Non-pigmented ciliary epithelial cell (primary cell): ENCODE data around the gene LYRM2.

ENCODE experiments used
- DNase-seq: peaks from one replicate; pipeline ENCODE4 v3.0.0-alpha.2; 2010; ENCODE audit warnings: low read depth

LYRM2 gene, protein sequence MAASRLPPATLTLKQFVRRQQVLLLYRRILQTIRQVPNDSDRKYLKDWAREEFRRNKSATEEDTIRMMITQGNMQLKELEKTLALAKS

GRCh38 chr6:89638320-89639195 lies at the start of gene LYRM2:
TSS of gene LYRM2 (minus strand) at chr6:89638747. CDS start at chr6:89638716, 31 bp downstream.
- peak; percentile 69 for DNase-seq

- no peak for DNase-seq
Measured at GRCh38 chr6:89688328-89688727, 49.8 kb upstream of the LYRM2 start.

GRCh38 chr6:89685311-89685710 lies 46.8 kb upstream of the LYRM2 start:
- DNase-seq: no peak

DNA sequence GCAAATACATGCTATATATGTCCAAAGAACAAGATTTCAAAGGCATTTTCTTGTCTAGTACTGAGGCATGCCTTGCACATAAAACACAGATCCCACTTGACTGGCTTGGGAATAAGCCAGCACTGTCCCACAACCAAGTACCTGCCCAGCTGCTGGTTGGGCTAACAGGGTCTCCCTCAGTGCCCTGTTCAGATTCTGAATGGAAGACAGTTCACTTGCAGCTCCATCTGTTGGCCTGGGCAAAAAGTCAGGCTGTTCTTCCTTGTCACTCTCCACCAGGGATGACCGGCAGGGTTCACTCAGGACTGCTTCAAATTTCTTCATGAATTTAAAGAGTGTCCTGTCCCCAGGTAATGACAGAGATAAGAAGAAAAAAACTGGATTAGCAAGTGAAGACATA lies 44.4 kb upstream of the LYRM2 start:
- no peak for DNase-seq

GRCh38 chr6:89681983-89682564 lies 43.5 kb upstream of the LYRM2 start:
- DNase-seq: no peak

DNA sequence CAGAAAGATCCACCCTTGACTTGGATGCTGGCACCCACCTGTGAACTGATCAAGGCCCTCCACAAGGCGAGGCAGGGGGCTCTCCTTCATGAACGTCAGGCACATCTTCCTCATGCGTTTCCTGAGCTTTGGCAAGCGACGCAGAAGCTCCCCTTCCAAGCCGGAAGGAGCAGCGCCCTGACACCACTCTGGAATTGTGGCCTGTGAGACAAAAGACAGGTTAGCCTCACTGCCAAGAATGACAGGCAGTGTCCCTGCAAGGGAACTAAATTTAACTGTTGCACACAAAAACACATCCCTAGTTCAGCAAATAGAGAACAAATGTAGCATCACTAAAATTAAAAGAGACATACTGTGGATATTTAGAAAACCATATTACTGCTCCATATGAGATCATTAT lies 42.0 kb upstream of the LYRM2 start:
- DNase-seq: no peak

GRCh38 chr6:89680150-89680549 lies 41.6 kb upstream of the LYRM2 start:
- no peak for DNase-seq

DNA sequence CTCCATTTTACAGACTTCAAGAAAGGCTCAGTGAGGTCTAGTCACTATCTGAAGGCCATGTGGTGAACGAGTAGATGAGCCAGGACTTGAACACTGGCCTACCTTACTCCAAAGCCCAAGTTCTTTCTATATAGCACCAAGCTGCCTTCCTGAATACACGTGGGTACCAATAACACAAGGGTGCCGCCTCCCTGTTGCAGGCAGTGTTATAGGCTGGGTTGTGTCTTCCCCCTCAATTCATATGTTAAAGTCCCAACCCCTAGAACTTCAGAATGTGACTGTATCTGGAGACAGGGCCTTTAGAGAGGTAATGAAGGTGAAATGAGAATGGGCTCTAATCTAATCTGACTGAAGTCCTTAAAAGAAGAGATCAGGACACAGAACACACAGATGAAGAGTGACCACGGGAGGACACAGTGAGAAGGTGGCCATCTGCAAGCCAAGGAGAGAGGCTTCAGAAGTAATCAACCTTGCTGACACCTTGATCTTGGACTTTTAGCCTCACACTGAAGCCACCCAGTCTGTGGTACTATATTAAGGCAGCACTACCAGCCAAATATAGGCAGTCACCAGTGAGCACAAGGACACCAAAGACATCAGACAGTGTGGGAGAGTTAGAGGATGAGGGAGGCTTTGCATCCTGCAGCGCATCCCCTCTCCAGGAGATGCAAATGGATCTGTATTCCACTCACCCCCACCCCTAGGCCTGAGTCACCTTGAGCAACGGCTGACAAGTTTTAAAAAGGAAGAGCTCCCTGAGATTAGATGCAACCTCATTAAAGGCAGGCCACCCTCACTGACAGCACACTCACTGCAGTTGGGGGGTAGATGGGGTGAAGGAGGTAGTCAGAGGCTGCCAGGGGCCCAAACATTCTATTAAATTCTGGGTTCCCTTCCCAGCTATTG lies 40.9 kb upstream of the LYRM2 start:
- no peak for DNase-seq

DNA sequence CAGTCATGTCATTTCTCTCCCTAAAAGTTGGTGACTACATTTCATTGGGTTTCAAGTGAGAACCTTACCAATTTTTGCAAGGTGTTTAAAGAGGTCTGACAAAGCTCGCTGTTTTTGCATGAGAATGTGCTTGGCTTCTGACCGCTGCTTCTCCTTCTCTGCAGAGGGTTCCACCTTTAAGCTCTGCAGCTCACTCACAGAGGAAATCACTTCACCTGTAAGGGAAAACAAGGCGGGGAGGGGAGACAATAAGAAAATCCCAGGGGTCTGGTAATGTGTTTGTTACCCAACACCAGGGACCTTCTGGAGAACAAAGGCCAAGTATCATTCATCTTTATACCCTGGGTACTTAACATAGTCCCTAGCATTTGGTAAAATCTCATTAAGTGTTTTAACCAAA lies 40.0 kb upstream of the LYRM2 start:
- no peak for DNase-seq

- no peak for DNase-seq
Measured at GRCh38 chr6:89675949-89676748, 37.6 kb upstream of the LYRM2 start.

- no peak for DNase-seq
Measured at GRCh38 chr6:89670935-89671565, 32.5 kb upstream of the LYRM2 start.

DNA sequence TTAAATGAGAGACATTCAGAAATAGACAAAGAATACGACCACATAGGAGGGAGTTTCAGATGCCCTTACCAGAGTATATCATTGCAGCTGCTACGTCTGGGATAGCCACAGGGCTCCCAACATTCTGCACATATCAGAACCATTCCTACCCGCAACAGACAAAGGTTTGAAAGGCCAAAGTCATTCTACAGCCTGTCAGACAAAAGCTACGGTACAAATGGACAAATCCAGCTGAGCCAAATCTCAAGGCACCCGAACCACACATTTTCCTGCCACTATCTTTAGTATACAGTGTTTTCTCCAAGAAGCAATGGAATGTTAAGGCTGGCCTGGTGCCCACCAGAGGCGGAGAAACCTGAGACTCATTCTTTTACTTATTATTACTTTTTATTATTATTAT lies 30.5 kb upstream of the LYRM2 start:
- DNase-seq: no peak

GRCh38 chr6:89667872-89668556 lies 29.5 kb upstream of the LYRM2 start:
- no peak for DNase-seq

- DNase-seq: no peak
Measured at GRCh38 chr6:89662659-89663223, 24.2 kb upstream of the LYRM2 start.

- no peak for DNase-seq
Measured at GRCh38 chr6:89661559-89661958, 23.0 kb upstream of the LYRM2 start.

- DNase-seq: no peak
Measured at GRCh38 chr6:89660981-89661380, 22.4 kb upstream of the LYRM2 start.

- no peak for DNase-seq
Measured at GRCh38 chr6:89657445-89658158, 19.1 kb upstream of the LYRM2 start.

DNA sequence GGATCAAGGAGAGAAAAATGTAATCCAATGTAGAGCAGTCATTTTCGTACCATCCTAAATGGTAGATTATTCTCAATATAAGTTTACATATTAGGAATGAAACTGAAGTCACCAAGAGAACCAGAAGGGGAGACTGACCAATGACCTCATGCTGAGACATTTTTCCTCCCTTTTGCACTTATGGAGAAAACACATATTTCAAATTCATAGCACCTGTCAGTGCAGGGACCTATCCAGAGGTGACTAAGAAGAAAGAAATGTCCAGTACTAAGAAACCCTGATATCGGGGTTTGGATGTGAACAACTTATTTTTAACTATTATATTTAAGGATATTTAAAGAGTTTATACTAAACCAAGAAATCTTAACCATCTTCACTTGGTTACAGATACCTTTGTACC lies 16.6 kb upstream of the LYRM2 start:
- no peak for DNase-seq

GRCh38 chr6:89650579-89650978 lies 12.0 kb upstream of the LYRM2 start:
- no peak for DNase-seq
